ENCODE data around the gene TNNC1. TPM values are rescaled to one million over a fixed set of nuclear protein-coding genes. Genes with fewer than 3 reads are reported as not detected.

TNNC1 gene
- total RNA-seq, 4 donors from 2014 or later, result 5,017 to 11,453 (median 7,253) TPM

GRCh38 chr3:52477076-52477795 is 23.4 kb upstream of the TNNC1 start:
- H3K27me3 ChIP-seq, result no peaks in the 10 kb centered on the region

GRCh38 chr3:52473026-52473425 is 19.2 kb upstream of the TNNC1 start:
- TF ChIP-seq CTCF (IDR thresholded peaks at IDR 0.05 in 4 of 5, conservative IDR thresholded peaks at IDR 0.05 in 1 of 5), result no peak
- TF ChIP-seq POLR2A (IDR thresholded peaks at IDR 0.05), result no peak
- Histone ChIP-seq H3K36me3 (peaks cover 0 to 68% of the 10 kb centered on the region in 2 donors), H3K4me3 (no peak overlapping the region), H3K9me3 (no peaks in the 10 kb centered on the region), H3K27me3 (no peaks in the 10 kb centered on the region), H3K4me1 (peaks cover 29 to 45% of the 10 kb centered on the region in 2 donors), H3K27ac (peak overlapping the region in 3 of 4 donors; percentile 18 to 77 (median 29))
- intact Hi-C loops (cut with DNase I; ENCODE audit: low total_unique reads) (loop anchor here (5.0 kb wide), 2 partner anchors 134 to 214 kb away; partner anchors contain the start of genes GNL3 and PBRM1), in situ Hi-C loops (cut with MboI; ENCODE audit: low sequenced_read_pairs in 4 of 4) (no loop called here)
- ATAC-seq, result no peak
- DNase-seq, result no peak

More at GRCh38 chr3:52477076-52477795, 23.4 kb upstream of the TNNC1 start:
- in situ Hi-C loops (cut with MboI; ENCODE audit: low sequenced_read_pairs in 4 of 4) (no loop called here), intact Hi-C loops (cut with DNase I; ENCODE audit: low total_unique reads) (no loop called here)
- no peak overlapping the region for H3K4me3 ChIP-seq
- DNase-seq (no peak), ATAC-seq (no peak)
- H3K36me3 ChIP-seq, result peaks cover 0 to 95% of the 10 kb centered on the region in 2 donors
- no peak overlapping the region for H3K27ac ChIP-seq
- TF ChIP-seq CTCF (IDR thresholded peaks at IDR 0.05 in 4 of 5, conservative IDR thresholded peaks at IDR 0.05 in 1 of 5) (no peak), POLR2A (IDR thresholded peaks at IDR 0.05) (no peak)
- no peaks in the 10 kb centered on the region for H3K9me3 ChIP-seq
- peaks cover 1 to 4% of the 10 kb centered on the region in 2 donors for H3K4me1 ChIP-seq

- intact Hi-C loops (cut with DNase I; ENCODE audit: low total_unique reads), result loop anchor here (1.0 to 5.0 kb wide), 3 partner anchors 64 to 215 kb away; partner anchors contain the start of genes GNL3, PBRM1 and UQCC5
- DNase-seq (no peak), ATAC-seq (no peak)
- Histone ChIP-seq H3K4me3 (no peak overlapping the region), H3K4me1 (peaks cover 33 to 48% of the 10 kb centered on the region in 2 donors), H3K27ac (peak overlapping the region; percentile 69 to 85 (median 78)), H3K9me3 (no peaks in the 10 kb centered on the region), H3K27me3 (no peaks in the 10 kb centered on the region), H3K36me3 (peaks cover 0 to 62% of the 10 kb centered on the region in 2 donors)
- TF ChIP-seq POLR2A (IDR thresholded peaks at IDR 0.05), result no peak
- no peak for TF ChIP-seq CTCF (IDR thresholded peaks at IDR 0.05 in 4 of 5, conservative IDR thresholded peaks at IDR 0.05 in 1 of 5)
- in situ Hi-C loops (cut with MboI; ENCODE audit: low sequenced_read_pairs in 4 of 4), result no loop called here
Observed at GRCh38 chr3:52472239-52473000, 18.6 kb upstream of the TNNC1 start.

GRCh38 chr3:52471371-52472238 is 17.8 kb upstream of the TNNC1 start:
- H3K27ac ChIP-seq, result peak overlapping the region; percentile 69 to 85 (median 78)
- peak; percentile 49 to 78 for ATAC-seq
- no peaks in the 10 kb centered on the region for H3K9me3 ChIP-seq
- no peak overlapping the region for H3K4me3 ChIP-seq
- peaks cover 33 to 52% of the 10 kb centered on the region in 2 donors for H3K4me1 ChIP-seq
- DNase-seq, result peak; percentile 62 to 91
- TF ChIP-seq CTCF (IDR thresholded peaks at IDR 0.05 in 4 of 5, conservative IDR thresholded peaks at IDR 0.05 in 1 of 5) (peak; percentile 77 to 88 (median 83)), POLR2A (IDR thresholded peaks at IDR 0.05) (peak in 1 of 2 donors; percentile 26)
- intact Hi-C loops (cut with DNase I; ENCODE audit: low total_unique reads), result loop anchor here (1.0 to 5.0 kb wide), 4 partner anchors 13 to 216 kb away; partner anchors contain the start of genes GNL3, PBRM1 and UQCC5
- H3K27me3 ChIP-seq, result no peaks in the 10 kb centered on the region
- peaks cover 0 to 53% of the 10 kb centered on the region in 2 donors for H3K36me3 ChIP-seq
- in situ Hi-C loops (cut with MboI; ENCODE audit: low sequenced_read_pairs in 4 of 4), result no loop called here
